ENCODE measurements around the gene CKAP2L.

The CKAP2L gene

GRCh38 chr2:112791693-112792230 lies 27.4 kb upstream of the CKAP2L start:
- Histone ChIP-seq H3K27me3 (ENCODE audit: control insufficient read depth, insufficient read depth, low read length, poor library complexity, severe bottlenecking) (no peaks in the 10 kb centered on the region), H3K27ac (ENCODE audit: insufficient read depth, low read depth, low read length, poor library complexity, severe bottlenecking) (no peak overlapping the region), H3K9me3 (ENCODE audit: control insufficient read depth, low read length) (no peaks in the 10 kb centered on the region), H3K36me3 (ENCODE audit: control insufficient read depth, insufficient read depth, low read length) (no peaks in the 10 kb centered on the region), H3K4me1 (ENCODE audit: control insufficient read depth, insufficient read depth, low read length) (no peaks in the 10 kb centered on the region), H3K4me3 (ENCODE audit: insufficient read depth, low read depth, low read length) (no peak overlapping the region)
- 96 to 97% methylated on average over 3 of the region's 3 CpGs for whole genome bisulfite sequencing, 2 experiments

GRCh38 chr2:112791019-112791418 lies 26.6 kb upstream of the CKAP2L start:
- Histone ChIP-seq H3K27me3 (ENCODE audit: control insufficient read depth, insufficient read depth, low read length, poor library complexity, severe bottlenecking) (no peaks in the 10 kb centered on the region), H3K4me3 (ENCODE audit: insufficient read depth, low read depth, low read length) (no peak overlapping the region)
- WGBS, 2 experiments, result 92 to 93% methylated on average over 3 of the region's 3 CpGs

GRCh38 chr2:112790305-112790704 lies 25.9 kb upstream of the CKAP2L start:
- Histone ChIP-seq H3K27ac (ENCODE audit: insufficient read depth, low read depth, low read length, poor library complexity, severe bottlenecking) (no peak overlapping the region), H3K27me3 (ENCODE audit: control insufficient read depth, insufficient read depth, low read length, poor library complexity, severe bottlenecking) (no peaks in the 10 kb centered on the region), H3K4me3 (ENCODE audit: insufficient read depth, low read depth, low read length) (no peak overlapping the region), H3K9me3 (ENCODE audit: control insufficient read depth, low read length) (no peaks in the 10 kb centered on the region), H3K4me1 (ENCODE audit: control insufficient read depth, insufficient read depth, low read length) (no peaks in the 10 kb centered on the region), H3K36me3 (ENCODE audit: control insufficient read depth, insufficient read depth, low read length) (no peaks in the 10 kb centered on the region)
- WGBS, 2 experiments, result 94 to 99% methylated on average over 5 of the region's 5 CpGs

More at GRCh38 chr2:112791019-112791418, 26.6 kb upstream of the CKAP2L start:
- Histone ChIP-seq H3K4me1 (ENCODE audit: control insufficient read depth, insufficient read depth, low read length) (no peaks in the 10 kb centered on the region), H3K9me3 (ENCODE audit: control insufficient read depth, low read length) (no peaks in the 10 kb centered on the region), H3K36me3 (ENCODE audit: control insufficient read depth, insufficient read depth, low read length) (no peaks in the 10 kb centered on the region), H3K27ac (ENCODE audit: insufficient read depth, low read depth, low read length, poor library complexity, severe bottlenecking) (no peak overlapping the region)

GRCh38 chr2:112789186-112789585 lies 24.8 kb upstream of the CKAP2L start:
- no peaks in the 10 kb centered on the region for H3K36me3 ChIP-seq (ENCODE audit: control insufficient read depth, insufficient read depth, low read length)
- no peaks in the 10 kb centered on the region for H3K27me3 ChIP-seq (ENCODE audit: control insufficient read depth, insufficient read depth, low read length, poor library complexity, severe bottlenecking)
- H3K9me3 ChIP-seq (ENCODE audit: control insufficient read depth, low read length), result no peaks in the 10 kb centered on the region
- 88 to 92% methylated on average over 1 of the region's 1 CpG for WGBS, 2 experiments
- no peak overlapping the region for H3K4me3 ChIP-seq (ENCODE audit: insufficient read depth, low read depth, low read length)
- H3K27ac ChIP-seq (ENCODE audit: insufficient read depth, low read depth, low read length, poor library complexity, severe bottlenecking), result no peak overlapping the region
- H3K4me1 ChIP-seq (ENCODE audit: control insufficient read depth, insufficient read depth, low read length), result peaks cover 6% of the 10 kb centered on the region

GRCh38 chr2:112788653-112789052 lies 24.2 kb upstream of the CKAP2L start:
- Histone ChIP-seq H3K4me3 (ENCODE audit: insufficient read depth, low read depth, low read length) (no peak overlapping the region), H3K27me3 (ENCODE audit: control insufficient read depth, insufficient read depth, low read length, poor library complexity, severe bottlenecking) (no peaks in the 10 kb centered on the region), H3K9me3 (ENCODE audit: control insufficient read depth, low read length) (no peaks in the 10 kb centered on the region), H3K27ac (ENCODE audit: insufficient read depth, low read depth, low read length, poor library complexity, severe bottlenecking) (no peak overlapping the region), H3K36me3 (ENCODE audit: control insufficient read depth, insufficient read depth, low read length) (no peaks in the 10 kb centered on the region), H3K4me1 (ENCODE audit: control insufficient read depth, insufficient read depth, low read length) (peaks cover 7% of the 10 kb centered on the region)
- 91 to 97% methylated on average over 2 to 3 of the region's 3 CpGs for WGBS, 2 experiments

- 95 to 99% methylated on average over 3 to 4 of the region's 4 CpGs for WGBS, 2 experiments
- peaks cover 7% of the 10 kb centered on the region for H3K4me1 ChIP-seq (ENCODE audit: control insufficient read depth, insufficient read depth, low read length)
- H3K36me3 ChIP-seq (ENCODE audit: control insufficient read depth, insufficient read depth, low read length), result no peaks in the 10 kb centered on the region
- H3K27ac ChIP-seq (ENCODE audit: insufficient read depth, low read depth, low read length, poor library complexity, severe bottlenecking), result no peak overlapping the region
- H3K27me3 ChIP-seq (ENCODE audit: control insufficient read depth, insufficient read depth, low read length, poor library complexity, severe bottlenecking), result no peaks in the 10 kb centered on the region
- no peak overlapping the region for H3K4me3 ChIP-seq (ENCODE audit: insufficient read depth, low read depth, low read length)
- H3K9me3 ChIP-seq (ENCODE audit: control insufficient read depth, low read length), result no peaks in the 10 kb centered on the region
Measured at GRCh38 chr2:112787729-112788393, 23.5 kb upstream of the CKAP2L start.

GRCh38 chr2:112787294-112787693 lies 22.9 kb upstream of the CKAP2L start:
- 86 to 93% methylated on average over 2 of the region's 3 CpGs for WGBS, 2 experiments
- Histone ChIP-seq H3K27me3 (ENCODE audit: control insufficient read depth, insufficient read depth, low read length, poor library complexity, severe bottlenecking) (no peaks in the 10 kb centered on the region), H3K27ac (ENCODE audit: insufficient read depth, low read depth, low read length, poor library complexity, severe bottlenecking) (no peak overlapping the region), H3K36me3 (ENCODE audit: control insufficient read depth, insufficient read depth, low read length) (no peaks in the 10 kb centered on the region), H3K9me3 (ENCODE audit: control insufficient read depth, low read length) (no peaks in the 10 kb centered on the region), H3K4me3 (ENCODE audit: insufficient read depth, low read depth, low read length) (no peak overlapping the region), H3K4me1 (ENCODE audit: control insufficient read depth, insufficient read depth, low read length) (peaks cover 7% of the 10 kb centered on the region)

GRCh38 chr2:112784199-112785189 lies 20.1 kb upstream of the CKAP2L start, which contains the start of gene IL1A:
IL1A (minus strand) TSS chr2:112784493; CDS start chr2:112783770, 723 bp downstream.
- H3K27ac ChIP-seq (ENCODE audit: insufficient read depth, low read depth, low read length, poor library complexity, severe bottlenecking), result no peak within 1 kb of the TSS
- WGBS, 2 experiments, result 23 to 25% methylated on average over 13 of the region's 13 CpGs
- H3K4me3 ChIP-seq (ENCODE audit: insufficient read depth, low read depth, low read length), result peak within 1 kb of the TSS; percentile 11
- peaks cover 7% of the 10 kb centered on the region for H3K4me1 ChIP-seq (ENCODE audit: control insufficient read depth, insufficient read depth, low read length)
- H3K9me3 ChIP-seq (ENCODE audit: control insufficient read depth, low read length), result no peaks in the 10 kb centered on the region
- H3K27me3 ChIP-seq (ENCODE audit: control insufficient read depth, insufficient read depth, low read length, poor library complexity, severe bottlenecking), result no peaks in the 10 kb centered on the region
- no peaks in the 10 kb centered on the region for H3K36me3 ChIP-seq (ENCODE audit: control insufficient read depth, insufficient read depth, low read length)

GRCh38 chr2:112783187-112783714 lies 18.8 kb upstream of the CKAP2L start:
- no peaks in the 10 kb centered on the region for H3K36me3 ChIP-seq (ENCODE audit: control insufficient read depth, insufficient read depth, low read length)
- H3K9me3 ChIP-seq (ENCODE audit: control insufficient read depth, low read length), result no peaks in the 10 kb centered on the region
- H3K4me3 ChIP-seq (ENCODE audit: insufficient read depth, low read depth, low read length), result no peak overlapping the region
- H3K27me3 ChIP-seq (ENCODE audit: control insufficient read depth, insufficient read depth, low read length, poor library complexity, severe bottlenecking), result no peaks in the 10 kb centered on the region
- H3K27ac ChIP-seq (ENCODE audit: insufficient read depth, low read depth, low read length, poor library complexity, severe bottlenecking), result no peak overlapping the region
- WGBS, 2 experiments, result 93 to 95% methylated on average over 2 to 3 of the region's 3 CpGs
- H3K4me1 ChIP-seq (ENCODE audit: control insufficient read depth, insufficient read depth, low read length), result peaks cover 7% of the 10 kb centered on the region
